HG02642 (cell line): ENCODE measurements around the gene AATK.

ENCODE experiments used
- ATAC-seq: cut with Tn5 transposase; IDR thresholded peaks from one replicate; pipeline ENCODE4 v1.9.1; 2021; ENCODE audit warnings: mild to moderate bottlenecking; ENCODE audit not compliant: unreplicated experiment, poor library complexity

AATK gene

GRCh38 chr17:81166033-81166492 lies at the start of gene AATK:
Gene AATK, minus strand, starts transcription at chr17:81166221. Its CDS starts 229 bp downstream, at chr17:81165992.
- ATAC-seq: no peak

- no peak for ATAC-seq
Measured at GRCh38 chr17:81213978-81214377, 48.0 kb upstream of the AATK start.

- ATAC-seq: no peak
Measured at GRCh38 chr17:81212365-81212764, 46.3 kb upstream of the AATK start.

- ATAC-seq: no peak
Measured at GRCh38 chr17:81210868-81211267, 44.8 kb upstream of the AATK start.

GRCh38 chr17:81210466-81210865 lies 44.4 kb upstream of the AATK start:
- ATAC-seq: no peak

- ATAC-seq: no peak
Measured at GRCh38 chr17:81209141-81209540, 43.1 kb upstream of the AATK start.

GRCh38 chr17:81208651-81209050 lies 42.6 kb upstream of the AATK start:
- no peak for ATAC-seq

GRCh38 chr17:81207610-81208581 lies 41.9 kb upstream of the AATK start:
- no peak for ATAC-seq

- no peak for ATAC-seq
Measured at GRCh38 chr17:81206657-81207056, 40.6 kb upstream of the AATK start.

- no peak for ATAC-seq
Measured at GRCh38 chr17:81206166-81206565, 40.1 kb upstream of the AATK start.

- no peak for ATAC-seq
Measured at GRCh38 chr17:81204578-81204977, 38.6 kb upstream of the AATK start.

- no peak for ATAC-seq
Measured at GRCh38 chr17:81203136-81203535, 37.1 kb upstream of the AATK start.

- ATAC-seq: no peak
Measured at GRCh38 chr17:81202318-81202717, 36.3 kb upstream of the AATK start.

- ATAC-seq: no peak
Measured at GRCh38 chr17:81200695-81201580, 34.9 kb upstream of the AATK start.

- ATAC-seq: no peak
Measured at GRCh38 chr17:81200201-81200600, 34.2 kb upstream of the AATK start.

- no peak for ATAC-seq
Measured at GRCh38 chr17:81199482-81199830, 33.4 kb upstream of the AATK start.

GRCh38 chr17:81198826-81199481 lies 32.9 kb upstream of the AATK start:
- ATAC-seq: no peak

- ATAC-seq: no peak
Measured at GRCh38 chr17:81197831-81198490, 31.9 kb upstream of the AATK start.

GRCh38 chr17:81197409-81197795 lies 31.4 kb upstream of the AATK start:
- ATAC-seq: no peak
